Chondrocyte (in vitro differentiated cells): ENCODE results near the gene CPT2. TPM values are rescaled to one million over a fixed set of nuclear protein-coding genes. Genes with fewer than 3 reads are reported as not detected.
A peak's percentile ranks its signal among the peaks of the same experiment; 100 is the strongest.

Experiments
- DNase-seq: peaks from one replicate; pipeline ENCODE4 v3.0.0; 2021; ENCODE audit warnings: mixed read lengths, low spot score
- H3K27ac Mint-ChIP-seq: one replicate; pipeline ENCODE4 v1.8.0; 2021; ENCODE audit warnings: mild to moderate bottlenecking, moderate library complexity, mixed read lengths; ENCODE audit not compliant: unreplicated experiment
- H3K27me3 Mint-ChIP-seq: 2 replicates; pipeline ENCODE4 v1.8.0; 2021; ENCODE audit warnings: low read depth, mixed read lengths
- H3K36me3 Mint-ChIP-seq: 2 replicates; pipeline ENCODE4 v1.8.0; 2021; ENCODE audit warnings: low read depth, mixed read lengths
- H3K4me1 Mint-ChIP-seq: 2 replicates; pipeline ENCODE4 v1.8.0; 2021; ENCODE audit warnings: low read depth, mild to moderate bottlenecking, mixed read lengths
- H3K4me3 Mint-ChIP-seq: one replicate; pipeline ENCODE4 v1.8.0; 2021; ENCODE audit warnings: mild to moderate bottlenecking, moderate library complexity, mixed read lengths; ENCODE audit not compliant: unreplicated experiment
- H3K9me3 Mint-ChIP-seq: 2 replicates; pipeline ENCODE4 v1.8.0; 2021; ENCODE audit warnings: low read depth, mixed read lengths
- CTCF ChIP-seq: fragments of 200-600 bp; sonication (generic); IDR thresholded peaks from 2 replicates; pipeline ENCODE4 v1.5.0; 2021; ENCODE audit warnings: antibody characterized with exemption, mild to moderate bottlenecking, moderate library complexity
- total RNA-seq: library from RNA; stranded (reverse); gene quantifications from 3 replicates; pipeline ENCODE4 v1.2.1, GENCODE V29; 2021

CPT2 gene
- total RNA-seq, 1 donor from 2014 or later = 11.0 TPM

DNA sequence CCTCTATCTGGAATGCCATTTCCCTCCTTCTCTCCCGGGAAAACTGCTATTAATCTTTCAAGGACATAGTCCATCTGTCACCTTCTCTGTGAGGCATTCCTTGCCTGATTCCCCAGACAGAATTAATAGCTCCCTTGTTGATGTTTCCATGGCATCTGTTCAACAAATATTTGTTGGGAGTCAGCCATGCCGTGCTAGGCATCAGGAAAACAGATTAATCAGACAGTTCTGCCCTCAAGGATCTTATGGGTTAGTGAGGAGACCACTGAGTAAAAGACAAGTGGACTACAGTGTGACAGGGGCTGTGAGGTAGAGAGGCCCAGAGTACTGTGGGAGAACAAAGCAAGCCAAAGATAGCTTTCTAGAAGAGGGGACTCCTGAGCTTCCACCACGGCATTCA, 53.1 kb downstream of the CPT2 start:
- H3K4me1 Mint-ChIP-seq = peaks cover 3% of the 10 kb centered on the region
- H3K27me3 Mint-ChIP-seq = no peaks in the 10 kb centered on the region
- H3K4me3 Mint-ChIP-seq = no peak overlapping the region
- H3K36me3 Mint-ChIP-seq = no peaks in the 10 kb centered on the region
- no peaks in the 10 kb centered on the region for H3K9me3 Mint-ChIP-seq
- DNase-seq = no peak
- no peak overlapping the region for H3K27ac Mint-ChIP-seq
- TF ChIP-seq CTCF = no peak

DNA sequence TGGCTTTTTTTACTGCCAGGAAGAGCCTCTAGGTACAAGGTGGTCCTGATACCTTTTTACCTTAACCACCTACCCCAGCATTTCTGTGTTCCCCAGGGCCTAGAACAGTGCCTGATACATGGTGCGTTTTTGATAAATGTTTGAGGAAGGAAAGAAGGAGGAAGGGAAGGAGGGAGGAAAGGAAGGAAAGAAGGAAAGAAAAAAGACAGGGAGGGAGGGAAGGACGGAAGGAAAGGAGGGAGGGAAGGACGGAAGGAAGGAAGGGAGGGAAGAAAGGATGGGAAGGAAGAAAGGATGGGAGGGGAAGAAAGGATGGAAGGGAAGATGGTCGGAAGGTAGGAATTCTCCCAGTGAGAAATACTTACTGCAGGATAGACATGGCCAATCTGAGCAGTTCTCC, 53.7 kb downstream of the CPT2 start:
- H3K27me3 Mint-ChIP-seq = no peaks in the 10 kb centered on the region
- no peak for TF ChIP-seq CTCF
- H3K27ac Mint-ChIP-seq = no peak overlapping the region
- H3K9me3 Mint-ChIP-seq = no peaks in the 10 kb centered on the region
- no peaks in the 10 kb centered on the region for H3K36me3 Mint-ChIP-seq
- peaks cover 3% of the 10 kb centered on the region for H3K4me1 Mint-ChIP-seq
- DNase-seq = no peak
- no peak overlapping the region for H3K4me3 Mint-ChIP-seq

- H3K27ac Mint-ChIP-seq = no peak overlapping the region
- no peaks in the 10 kb centered on the region for H3K36me3 Mint-ChIP-seq
- no peak for DNase-seq
- no peaks in the 10 kb centered on the region for H3K9me3 Mint-ChIP-seq
- TF ChIP-seq CTCF = no peak
- H3K4me1 Mint-ChIP-seq = no peaks in the 10 kb centered on the region
- no peaks in the 10 kb centered on the region for H3K27me3 Mint-ChIP-seq
- H3K4me3 Mint-ChIP-seq = no peak overlapping the region
These were observed 57.5 kb downstream of the CPT2 start for GRCh38 chr1:53254011-53254640.

GRCh38 chr1:53255031-53255430, 58.4 kb downstream of the CPT2 start:
- TF ChIP-seq CTCF = peak; percentile 30
- Mint-ChIP-seq H3K27ac (no peak overlapping the region), H3K36me3 (no peaks in the 10 kb centered on the region)

DNA sequence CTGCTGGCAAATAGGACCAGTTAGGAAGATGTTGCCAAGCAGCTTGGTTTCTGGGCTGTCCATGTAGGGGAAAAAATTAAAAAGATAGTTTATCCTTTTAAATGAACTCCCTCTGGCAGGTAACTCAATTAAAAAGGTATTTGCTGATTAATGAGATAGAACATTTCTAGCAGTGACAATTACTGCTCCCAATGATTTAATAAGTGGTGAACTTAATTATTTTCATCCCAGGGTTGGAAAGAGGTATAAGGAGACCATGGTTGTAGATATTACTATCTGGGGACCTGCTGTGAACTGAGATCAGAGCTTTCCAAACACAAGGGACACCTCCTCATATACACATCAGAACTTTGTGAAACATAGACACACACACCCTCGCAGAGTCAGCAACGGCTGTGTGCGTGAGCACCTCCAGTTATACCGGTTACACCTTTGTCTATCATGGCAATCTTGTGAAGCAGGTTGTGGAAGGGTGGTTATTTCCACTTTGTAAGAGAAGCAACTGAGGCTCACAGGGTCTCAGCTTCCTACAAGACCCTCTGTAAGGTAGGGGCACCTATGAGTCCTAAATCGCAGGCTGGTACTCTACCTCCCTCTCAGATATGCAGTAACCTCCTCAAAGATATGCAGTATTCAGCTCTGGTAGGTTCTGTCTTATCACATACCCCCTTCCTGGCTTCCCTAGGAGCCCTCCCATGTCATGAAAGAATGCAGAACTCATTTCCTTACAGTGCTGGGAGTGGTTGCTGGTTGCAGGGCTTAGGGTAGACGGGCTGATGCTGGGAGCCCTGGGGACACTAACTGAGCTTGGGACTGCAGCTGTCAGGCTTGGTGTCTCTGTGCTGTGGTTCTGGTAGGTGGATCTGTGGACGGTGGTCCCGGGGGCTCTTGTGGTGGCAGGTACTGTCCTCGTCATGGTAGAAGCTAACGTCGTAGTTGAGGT, 60.2 kb downstream of the CPT2 start:
- H3K27ac Mint-ChIP-seq = no peak overlapping the region
- no peaks in the 10 kb centered on the region for H3K9me3 Mint-ChIP-seq
- no peaks in the 10 kb centered on the region for H3K4me1 Mint-ChIP-seq
- TF ChIP-seq CTCF = no peak
- no peak overlapping the region for H3K4me3 Mint-ChIP-seq
- no peaks in the 10 kb centered on the region for H3K27me3 Mint-ChIP-seq
- H3K36me3 Mint-ChIP-seq = no peaks in the 10 kb centered on the region
- no peak for DNase-seq

More at GRCh38 chr1:53255031-53255430, 58.4 kb downstream of the CPT2 start:
- no peak for DNase-seq
- Mint-ChIP-seq H3K27me3 (no peaks in the 10 kb centered on the region), H3K4me3 (no peak overlapping the region), H3K9me3 (no peaks in the 10 kb centered on the region), H3K4me1 (no peaks in the 10 kb centered on the region)
